K562 (cell line): ENCODE measurements around the gene ZNF408.

Experiments used
- ZZZ3 ChIP-seq: fragments of 450-650 bp; IDR thresholded peaks from 2 replicates; pipeline ENCODE4 v1.6.1; 2016; ENCODE audit warnings: antibody characterized with exemption, mild to moderate bottlenecking, moderate library complexity
- TF ChIP-seq, protein P1 (sequence below): IDR thresholded peaks from 2 replicates; pipeline ENCODE4 v1.6.1; 2016; ENCODE audit warnings: missing genetic modification characterization, missing compliant biosample characterization
- TF ChIP-seq, protein P2 (sequence below): fragments of 450-650 bp; formaldehyde crosslinking; IDR thresholded peaks from 2 replicates; pipeline ENCODE4 v1.4.0; 2020; ENCODE audit warnings: mild to moderate bottlenecking, mixed read lengths

DNA sequence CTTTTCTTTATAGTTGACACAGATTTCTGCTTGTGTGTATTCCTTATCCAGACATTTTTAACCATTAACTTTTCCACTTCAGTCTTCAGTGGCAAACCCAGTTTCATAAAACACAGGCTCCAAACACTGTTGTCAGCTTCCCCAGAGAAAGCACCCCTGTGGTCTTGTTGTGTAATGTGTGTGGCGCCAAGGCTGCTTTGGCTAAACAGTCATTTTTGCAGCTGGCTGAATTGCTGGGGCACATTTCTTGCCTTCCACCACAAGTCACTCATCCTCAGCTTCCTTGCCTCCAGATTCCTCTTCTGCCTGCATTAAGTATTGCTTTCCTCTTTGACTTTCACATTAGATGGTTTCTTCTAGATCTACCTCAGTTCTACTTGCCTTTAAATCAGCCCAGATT, 40.9 kb upstream of the ZNF408 start:
- TF ChIP-seq, protein P1, sequence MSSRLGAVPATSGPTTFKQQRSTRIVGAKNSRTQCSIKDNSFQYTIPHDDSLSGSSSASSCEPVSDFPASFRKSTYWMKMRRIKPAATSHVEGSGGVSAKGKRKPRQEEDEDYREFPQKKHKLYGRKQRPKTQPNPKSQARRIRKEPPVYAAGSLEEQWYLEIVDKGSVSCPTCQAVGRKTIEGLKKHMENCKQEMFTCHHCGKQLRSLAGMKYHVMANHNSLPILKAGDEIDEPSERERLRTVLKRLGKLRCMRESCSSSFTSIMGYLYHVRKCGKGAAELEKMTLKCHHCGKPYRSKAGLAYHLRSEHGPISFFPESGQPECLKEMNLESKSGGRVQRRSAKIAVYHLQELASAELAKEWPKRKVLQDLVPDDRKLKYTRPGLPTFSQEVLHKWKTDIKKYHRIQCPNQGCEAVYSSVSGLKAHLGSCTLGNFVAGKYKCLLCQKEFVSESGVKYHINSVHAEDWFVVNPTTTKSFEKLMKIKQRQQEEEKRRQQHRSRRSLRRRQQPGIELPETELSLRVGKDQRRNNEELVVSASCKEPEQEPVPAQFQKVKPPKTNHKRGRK (tag) = no peak
- TF ChIP-seq ZZZ3 = no peak
- TF ChIP-seq, protein P2, sequence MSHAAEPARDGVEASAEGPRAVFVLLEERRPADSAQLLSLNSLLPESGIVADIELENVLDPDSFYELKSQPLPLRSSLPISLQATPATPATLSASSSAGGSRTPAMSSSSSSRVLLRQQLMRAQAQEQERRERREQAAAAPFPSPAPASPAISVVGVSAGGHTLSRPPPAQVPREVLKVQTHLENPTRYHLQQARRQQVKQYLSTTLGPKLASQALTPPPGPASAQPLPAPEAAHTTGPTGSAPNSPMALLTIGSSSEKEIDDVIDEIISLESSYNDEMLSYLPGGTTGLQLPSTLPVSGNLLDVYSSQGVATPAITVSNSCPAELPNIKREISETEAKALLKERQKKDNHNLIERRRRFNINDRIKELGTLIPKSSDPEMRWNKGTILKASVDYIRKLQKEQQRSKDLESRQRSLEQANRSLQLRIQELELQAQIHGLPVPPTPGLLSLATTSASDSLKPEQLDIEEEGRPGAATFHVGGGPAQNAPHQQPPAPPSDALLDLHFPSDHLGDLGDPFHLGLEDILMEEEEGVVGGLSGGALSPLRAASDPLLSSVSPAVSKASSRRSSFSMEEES = no peak
